Body of pancreas (tissue), 4 donors: Measurements from ENCODE around the gene GRM1. TPM values are rescaled to one million over a fixed set of nuclear protein-coding genes. Genes with fewer than 3 reads are reported as not detected.

Experiments used
- ATAC-seq: fragments of 150-250 bp; one replicate; pipeline ENCODE4 v1.9.1; 2016
- DNase-seq, 4 donors: peaks; one replicate each; pipeline ENCODE4 v3.0.0-alpha.2; 2019
- H3K27ac ChIP-seq, 4 donors: fragments of 200-600 bp; sonication (generic); 1 replicate in 3 of 4; 2 replicates in 1 of 4; pipeline versions ENCODE4 v1.5.1 to v1.6.1; 2016 to 2019; ENCODE audit warnings: mild to moderate bottlenecking in 1 of 4, mixed read lengths in 1 of 4, moderate library complexity in 1 of 4
- H3K27me3 ChIP-seq, 2 donors: fragments of 200-600 bp; sonication (generic); one replicate each; pipeline ENCODE4 v1.6.0; 2016; ENCODE audit warnings: mild to moderate bottlenecking in 1 of 2
- H3K36me3 ChIP-seq, 2 donors: fragments of 200-600 bp; sonication (generic); replicated peaks in 1 of 2; 2 replicates each; pipeline ENCODE4 v1.5.1; 2016; ENCODE audit warnings: low read depth in 2 of 2; ENCODE audit not compliant: insufficient read depth in 1 of 2
- H3K4me1 ChIP-seq: fragments of 200-600 bp; sonication (generic); one replicate; pipeline ENCODE4 v1.6.0; 2016
- H3K4me3 ChIP-seq, 2 donors: fragments of 200-600 bp; sonication (generic); 1 replicate in 1 of 2; 2 replicates in 1 of 2; pipeline ENCODE4 v1.5.1; 2016 to 2019
- H3K9me3 ChIP-seq, 3 donors: fragments of 200-600 bp; sonication (generic); 1 replicate in 2 of 3; 2 replicates in 1 of 3; pipeline ENCODE4 v1.5.1; 2016
- CTCF ChIP-seq, 7 experiments: fragments of 450-650 bp in 4 of 7; fragments of 200-600 bp in 3 of 7; sonication (generic) in 3 of 7; IDR thresholded peaks; one replicate each; pipeline ENCODE4 v1.5.1; 2016 to 2019; ENCODE audit warnings: antibody characterized with exemption in 7 of 7
- POLR2A ChIP-seq, 3 donors: fragments of 450-650 bp; IDR thresholded peaks; one replicate each; pipeline ENCODE4 v1.6.1; 2016; ENCODE audit warnings: antibody characterized with exemption in 3 of 3, mild to moderate bottlenecking in 2 of 3
- WGBS, 2 donors: methylation state at CpG; one replicate each; pipeline ENCODE4 v1.1.5; 2017; 5-methylcytosine and 5-hydroxymethylcytosine counted together
- intact Hi-C: fragments of 100-400 bp; cut with DNase I; formaldehyde crosslinking; loops from one replicate; pipeline ENCODE4 v1.15.1; 2023
- total RNA-seq, 2 donors: library from RNA; depleted of rRNA; stranded (reverse); fragments of >200 nt; gene quantifications; one replicate each; pipeline ENCODE4 v1.1.0, GENCODE V29; 2016

The GRM1 gene
- total RNA-seq, 2 donors from 2014 or later: under 0.01 TPM; not detected in 1

DNA sequence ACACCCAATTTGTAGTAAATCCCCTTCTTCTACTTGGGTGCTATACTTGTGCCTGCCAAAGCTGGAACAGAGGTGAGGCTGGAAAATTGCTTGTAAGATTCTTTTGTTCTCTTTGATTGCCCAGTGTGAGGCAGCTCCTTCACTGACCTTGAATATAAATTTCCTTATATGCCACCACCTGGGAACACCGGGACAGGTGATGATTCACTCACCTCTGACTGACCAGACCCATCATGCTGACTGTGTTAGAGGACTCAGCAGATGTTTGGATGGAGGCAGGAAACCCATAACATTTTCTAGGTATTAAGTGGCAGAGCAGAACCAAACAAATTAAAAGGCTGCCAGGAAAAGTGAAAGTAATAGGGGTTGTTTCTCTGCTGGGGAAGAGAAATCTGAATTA lies 120.9 kb downstream of the GRM1 start:
- WGBS, 2 donors: 18 to 22% methylated on average over 1 of the region's 1 CpG
- TF ChIP-seq POLR2A (IDR thresholded peaks at IDR 0.05) (no peak), CTCF (IDR thresholded peaks at IDR 0.05) (no peak)
- H3K36me3 ChIP-seq: no peaks in the 10 kb centered on the region
- no peak overlapping the region for H3K4me3 ChIP-seq
- H3K27me3 ChIP-seq: no peaks in the 10 kb centered on the region
- H3K9me3 ChIP-seq: no peaks in the 10 kb centered on the region
- intact Hi-C loops: no loop called here
- no peaks in the 10 kb centered on the region for H3K4me1 ChIP-seq
- no peak overlapping the region for H3K27ac ChIP-seq
- DNase-seq (no peak), ATAC-seq (no peak)

DNA sequence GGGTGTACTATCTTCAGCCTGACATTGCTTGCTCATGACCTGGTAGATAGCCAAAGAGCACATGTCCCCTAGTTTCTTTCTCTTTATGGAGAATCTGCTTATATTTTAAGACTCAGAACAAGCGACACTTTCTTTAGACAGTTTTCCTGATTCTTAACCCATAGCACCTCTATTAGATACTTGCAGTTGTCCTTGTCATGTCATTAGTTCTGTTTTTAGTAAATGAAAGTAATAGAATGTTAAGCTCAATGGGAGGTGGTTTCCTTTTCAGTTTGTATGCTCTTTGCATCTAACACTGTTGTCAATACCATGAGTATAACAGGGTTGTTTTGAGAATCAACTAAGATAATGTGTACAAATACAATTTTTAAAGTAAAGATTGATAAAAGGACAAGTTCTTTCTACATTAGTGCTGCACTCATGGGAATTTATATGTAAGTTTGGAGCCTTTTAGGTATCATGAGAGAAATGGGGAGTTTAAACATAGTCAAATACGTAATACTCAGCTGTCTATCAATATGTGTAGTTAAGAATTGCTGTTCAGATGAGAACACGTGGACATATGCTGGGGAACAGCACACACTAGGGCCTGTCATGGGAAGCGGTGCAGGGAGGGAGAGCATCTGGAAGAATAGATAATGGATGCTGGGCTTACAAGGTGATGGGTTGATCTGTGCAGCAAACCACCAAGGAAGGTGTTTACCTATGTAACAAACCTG lies 124.3 kb downstream of the GRM1 start:
- 49 to 59% methylated on average over 4 of the region's 4 CpGs for WGBS, 2 donors

GRCh38 chr6:146154197-146154596 lies 125.3 kb downstream of the GRM1 start:
- ATAC-seq: no peak

More for the DNA sequence above, 124.3 kb downstream of the GRM1 start:
- Histone ChIP-seq H3K4me1 (no peaks in the 10 kb centered on the region), H3K27ac (no peak overlapping the region), H3K36me3 (no peaks in the 10 kb centered on the region), H3K27me3 (no peaks in the 10 kb centered on the region), H3K4me3 (no peak overlapping the region), H3K9me3 (no peaks in the 10 kb centered on the region)
- intact Hi-C loops: no loop called here
- no peak for ATAC-seq
- no peak for DNase-seq
- no peak for TF ChIP-seq CTCF (IDR thresholded peaks at IDR 0.05)
- TF ChIP-seq POLR2A (IDR thresholded peaks at IDR 0.05): no peak

GRCh38 chr6:146161664-146162063 lies 132.8 kb downstream of the GRM1 start:
- TF ChIP-seq CTCF (IDR thresholded peaks at IDR 0.05) (no peak), POLR2A (IDR thresholded peaks at IDR 0.05) (no peak)
- Histone ChIP-seq H3K9me3 (no peaks in the 10 kb centered on the region), H3K4me1 (no peaks in the 10 kb centered on the region), H3K4me3 (no peak overlapping the region), H3K36me3 (no peaks in the 10 kb centered on the region), H3K27me3 (no peaks in the 10 kb centered on the region), H3K27ac (no peak overlapping the region)
- intact Hi-C loops: no loop called here
- no peak for ATAC-seq
- DNase-seq: no peak
- WGBS, 2 donors: 45 to 63% methylated on average over 5 of the region's 5 CpGs

More at GRCh38 chr6:146154197-146154596, 125.3 kb downstream of the GRM1 start:
- Histone ChIP-seq H3K27me3 (no peaks in the 10 kb centered on the region), H3K4me3 (no peak overlapping the region), H3K36me3 (no peaks in the 10 kb centered on the region), H3K27ac (no peak overlapping the region), H3K9me3 (no peaks in the 10 kb centered on the region), H3K4me1 (no peaks in the 10 kb centered on the region)
- TF ChIP-seq POLR2A (IDR thresholded peaks at IDR 0.05) (no peak), CTCF (IDR thresholded peaks at IDR 0.05) (no peak)
- intact Hi-C loops: no loop called here
- DNase-seq: no peak
- WGBS, 2 donors: 7 to 17% methylated on average over 6 of the region's 6 CpGs

GRCh38 chr6:146169872-146170271 lies 141.0 kb downstream of the GRM1 start:
- no peak for TF ChIP-seq CTCF (IDR thresholded peaks at IDR 0.05)
- TF ChIP-seq POLR2A (IDR thresholded peaks at IDR 0.05): no peak
- Histone ChIP-seq H3K4me1 (no peaks in the 10 kb centered on the region), H3K36me3 (no peaks in the 10 kb centered on the region), H3K9me3 (no peaks in the 10 kb centered on the region), H3K4me3 (no peak overlapping the region), H3K27me3 (no peaks in the 10 kb centered on the region), H3K27ac (no peak overlapping the region)
- DNase-seq (no peak), ATAC-seq (no peak)
- intact Hi-C loops: no loop called here
- 70 to 73% methylated on average over 1 of the region's 1 CpG for WGBS, 2 donors
